Measurements from ENCODE around the gene DHX9.
A peak's percentile ranks its signal among the peaks of the same experiment; 100 is the strongest.

DHX9 gene

GRCh38 chr1:182841368-182841988 is 2.3 kb downstream of the DHX9 start:
- peak overlapping the region; percentile 91 for H3K9ac ChIP-seq (ENCODE audit: low read depth, low read length)
- no peak overlapping the region for H3K27ac ChIP-seq (ENCODE audit: low read length)

GRCh38 chr1:182842265-182842664 is 3.1 kb downstream of the DHX9 start:
- Histone ChIP-seq H3K79me2 (ENCODE audit: insufficient read depth, low read length) (peaks cover 84% of the 10 kb centered on the region), H3K4me3 (ENCODE audit: low read depth in 1 of 2, low read length in 2 of 2) (peak overlapping the region in 1 of 2 experiments; percentile 97; a peak in 2 of 4 replicates), H3K9ac (ENCODE audit: low read depth, low read length) (peak overlapping the region; percentile 91; the same call in 1 of the 2 replicates), H3K4me1 (ENCODE audit: insufficient read depth, low read length) (peaks cover 58% of the 10 kb centered on the region), H2AFZ (ENCODE audit: low read depth, low read length) (no peak overlapping the region), H3K9me3 (ENCODE audit: insufficient read depth, low read length, severe bottlenecking) (no peaks in the 10 kb centered on the region), H3K27me3 (ENCODE audit: insufficient read depth, low read length, poor library complexity) (no peaks in the 10 kb centered on the region), H3K36me3 (ENCODE audit: insufficient read depth, low read length) (peaks cover 74% of the 10 kb centered on the region), H4K20me1 (ENCODE audit: insufficient read depth, low read length) (peaks cover 77% of the 10 kb centered on the region), H3K4me2 (ENCODE audit: insufficient read depth, low read length) (peak overlapping the region; percentile 74), H3K27ac (ENCODE audit: low read length) (no peak overlapping the region)
- ATAC-seq (ENCODE audit: insufficient read depth, low read depth) = no peak
- no peak for TF ChIP-seq CTCF (IDR thresholded peaks at IDR 0.05; ENCODE audit: borderline replicate concordance, extremely low read depth, low read length, poor library complexity, severe bottlenecking)
- TF ChIP-seq EZH2 (IDR thresholded peaks at IDR 0.05; ENCODE audit: borderline replicate concordance, low read depth, low read length, severe bottlenecking) = no peak
- no peak for DNase-seq

More at GRCh38 chr1:182841368-182841988, 2.3 kb downstream of the DHX9 start:
- H3K27me3 ChIP-seq (ENCODE audit: insufficient read depth, low read length, poor library complexity) = no peaks in the 10 kb centered on the region
- TF ChIP-seq CTCF (IDR thresholded peaks at IDR 0.05; ENCODE audit: borderline replicate concordance, extremely low read depth, low read length, poor library complexity, severe bottlenecking) (no peak), EZH2 (IDR thresholded peaks at IDR 0.05; ENCODE audit: borderline replicate concordance, low read depth, low read length, severe bottlenecking) (no peak)
- H2AFZ ChIP-seq (ENCODE audit: low read depth, low read length) = no peak overlapping the region
- H3K4me3 ChIP-seq (ENCODE audit: low read depth in 1 of 2, low read length in 2 of 2) = peak overlapping the region; percentile 4 to 97; a peak in 3 of 4 replicates
- H4K20me1 ChIP-seq (ENCODE audit: insufficient read depth, low read length) = peaks cover 69% of the 10 kb centered on the region
- H3K79me2 ChIP-seq (ENCODE audit: insufficient read depth, low read length) = peaks cover 76% of the 10 kb centered on the region
- DNase-seq = no peak
- no peak for ATAC-seq (ENCODE audit: insufficient read depth, low read depth)
- peak overlapping the region; percentile 74 for H3K4me2 ChIP-seq (ENCODE audit: insufficient read depth, low read length)
- H3K4me1 ChIP-seq (ENCODE audit: insufficient read depth, low read length) = peaks cover 57% of the 10 kb centered on the region
- peaks cover 66% of the 10 kb centered on the region for H3K36me3 ChIP-seq (ENCODE audit: insufficient read depth, low read length)
- H3K9me3 ChIP-seq (ENCODE audit: insufficient read depth, low read length, severe bottlenecking) = no peaks in the 10 kb centered on the region

GRCh38 chr1:182845379-182845778 is 6.2 kb downstream of the DHX9 start:
- no peaks in the 10 kb centered on the region for H3K27me3 ChIP-seq (ENCODE audit: insufficient read depth, low read length, poor library complexity)
- no peak for DNase-seq
- peaks cover 98% of the 10 kb centered on the region for H4K20me1 ChIP-seq (ENCODE audit: insufficient read depth, low read length)
- H3K9ac ChIP-seq (ENCODE audit: low read depth, low read length) = no peak overlapping the region
- peak overlapping the region; percentile 41 for H3K4me2 ChIP-seq (ENCODE audit: insufficient read depth, low read length)
- H3K27ac ChIP-seq (ENCODE audit: low read length) = no peak overlapping the region
- H3K9me3 ChIP-seq (ENCODE audit: insufficient read depth, low read length, severe bottlenecking) = no peaks in the 10 kb centered on the region
- peaks cover 99% of the 10 kb centered on the region for H3K36me3 ChIP-seq (ENCODE audit: insufficient read depth, low read length)
- H2AFZ ChIP-seq (ENCODE audit: low read depth, low read length) = no peak overlapping the region
- no peak overlapping the region for H3K4me3 ChIP-seq (ENCODE audit: low read depth in 1 of 2, low read length in 2 of 2)
- no peak for ATAC-seq (ENCODE audit: insufficient read depth, low read depth)
- H3K79me2 ChIP-seq (ENCODE audit: insufficient read depth, low read length) = peaks cover 100% of the 10 kb centered on the region
- no peak for TF ChIP-seq EZH2 (IDR thresholded peaks at IDR 0.05; ENCODE audit: borderline replicate concordance, low read depth, low read length, severe bottlenecking)
- no peak for TF ChIP-seq CTCF (IDR thresholded peaks at IDR 0.05; ENCODE audit: borderline replicate concordance, extremely low read depth, low read length, poor library complexity, severe bottlenecking)
- peaks cover 53% of the 10 kb centered on the region for H3K4me1 ChIP-seq (ENCODE audit: insufficient read depth, low read length)

Data from DND-41 (cell line).